G401.6 (cell line): Measurements from ENCODE around the gene TAF1A.

Experiments used
- FAIRE-seq: peaks from 2 replicates; lab custom pipeline; 2012; peaks lifted over from hg19 to GRCh38; lab: Jason Lieb, UNC

TAF1A gene

GRCh38 chr1:222596696-222597095, 7.0 kb upstream of the TAF1A start:
- no peak for FAIRE-seq

DNA sequence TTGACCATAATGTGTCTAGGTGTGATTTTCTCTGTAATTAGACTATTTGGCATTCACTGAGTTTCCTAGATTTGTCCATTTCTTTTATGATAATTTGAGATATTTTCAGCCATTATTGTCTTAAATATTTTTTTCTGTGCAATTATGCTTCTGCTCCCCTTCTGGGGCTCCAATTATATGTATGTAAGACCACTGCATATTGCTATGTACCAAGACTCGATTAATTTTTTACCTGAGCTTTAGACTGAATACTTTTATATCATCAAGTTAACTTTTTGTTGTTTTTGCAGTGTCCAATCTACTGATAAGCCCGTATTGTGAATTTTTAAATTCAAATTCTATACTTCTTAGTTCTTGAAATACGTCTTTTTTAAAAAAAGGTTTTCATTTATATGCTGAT, 5.1 kb upstream of the TAF1A start:
- FAIRE-seq: no peak

DNA sequence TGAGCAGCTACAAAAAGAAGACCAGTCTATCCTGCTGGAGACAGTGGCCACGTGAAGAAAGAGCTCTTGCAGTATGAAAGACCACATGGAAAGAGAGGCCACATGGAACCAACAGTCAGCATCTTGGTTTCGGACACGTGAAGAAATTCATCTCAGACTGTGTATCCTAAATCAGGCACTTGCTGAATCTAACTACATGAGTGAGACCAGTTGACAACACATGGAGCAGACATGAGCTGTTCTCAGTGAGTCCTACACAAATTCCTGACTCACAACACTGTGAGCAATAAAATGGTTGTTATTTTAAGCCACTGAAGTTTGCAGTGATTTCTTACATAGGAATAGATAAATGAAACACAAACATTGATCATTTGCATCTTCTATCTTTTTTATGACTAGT, 2.4 kb upstream of the TAF1A start:
- FAIRE-seq: no peak

GRCh38 chr1:222588135-222588534, 1.6 kb downstream of the TAF1A start:
- no peak for FAIRE-seq

DNA sequence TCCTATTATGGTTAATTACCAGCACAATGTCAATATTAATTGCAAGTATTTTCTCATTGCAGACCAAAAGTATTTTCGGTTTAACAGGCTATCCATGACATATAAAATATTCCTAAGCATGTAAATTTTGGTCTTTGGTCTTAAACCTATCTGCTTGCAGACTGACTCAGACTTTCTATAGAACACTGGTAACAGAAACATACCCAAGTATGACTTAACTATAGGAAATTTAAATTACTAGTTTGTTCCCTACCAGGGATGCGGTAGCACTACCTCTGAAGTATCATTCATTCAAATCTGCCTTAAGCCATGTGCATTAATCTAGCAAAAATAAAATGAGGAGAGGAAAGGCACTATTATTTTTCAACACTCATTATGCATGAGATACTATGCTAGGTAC, 2.9 kb downstream of the TAF1A start:
- no peak for FAIRE-seq

DNA sequence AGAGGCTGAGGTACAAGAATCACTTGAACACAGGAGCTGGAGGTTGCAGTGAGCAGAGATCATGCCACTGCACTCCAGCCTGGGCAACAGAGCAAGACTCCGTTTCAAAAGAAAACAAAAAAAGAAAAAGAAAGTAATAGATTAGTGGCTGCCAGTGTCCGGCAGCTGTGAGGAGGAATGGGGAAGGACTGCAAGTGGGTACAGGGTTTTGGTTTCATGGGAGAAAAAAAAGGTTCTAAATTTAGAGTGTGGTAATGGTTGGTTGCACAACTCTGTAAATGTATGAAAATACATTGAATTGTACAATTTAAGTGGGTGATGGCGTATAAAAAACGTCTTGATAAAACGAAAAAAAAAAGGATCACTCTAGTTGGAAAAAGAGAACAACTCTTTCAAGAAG, 6.7 kb downstream of the TAF1A start:
- FAIRE-seq: no peak

- FAIRE-seq: no peak
These were observed 7.5 kb downstream of the TAF1A start for GRCh38 chr1:222582099-222582774.

- FAIRE-seq: no peak
These were observed 10.4 kb downstream of the TAF1A start for GRCh38 chr1:222579316-222579715.

- no peak for FAIRE-seq
These were observed 18.9 kb downstream of the TAF1A start for GRCh38 chr1:222570837-222571236.

GRCh38 chr1:222561656-222562055, 28.1 kb downstream of the TAF1A start:
- FAIRE-seq: no peak

GRCh38 chr1:222557574-222557973, 32.2 kb downstream of the TAF1A start:
- FAIRE-seq: no peak

GRCh38 chr1:222557148-222557547, 32.6 kb downstream of the TAF1A start:
- no peak for FAIRE-seq

- FAIRE-seq: no peak
These were observed 33.6 kb downstream of the TAF1A start for GRCh38 chr1:222555992-222556615.

DNA sequence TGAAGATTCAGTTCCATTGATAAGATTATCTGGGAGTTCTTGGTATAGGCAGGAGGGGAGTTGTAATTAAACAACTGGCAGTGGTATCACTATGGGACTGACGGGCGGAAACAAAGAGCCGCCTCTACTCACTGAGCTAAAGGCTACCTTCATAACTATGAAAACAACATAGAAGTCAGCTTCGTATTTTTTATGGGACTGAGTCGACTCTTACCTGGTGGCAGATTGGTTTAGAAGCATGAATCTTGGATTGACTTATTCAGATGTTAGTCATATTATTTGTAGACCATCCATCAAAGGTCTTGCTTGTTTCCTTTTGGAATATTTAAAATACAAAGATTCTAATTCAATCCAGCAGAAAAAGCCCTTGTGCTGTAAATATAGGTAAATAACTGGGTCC, 35.6 kb downstream of the TAF1A start:
- FAIRE-seq: no peak

- no peak for FAIRE-seq
These were observed 36.9 kb downstream of the TAF1A start for GRCh38 chr1:222552882-222553281.

GRCh38 chr1:222547944-222548671, 41.6 kb downstream of the TAF1A start, which contains the start of gene HHIPL2:
TSS of gene HHIPL2 (minus strand) at chr1:222548104. CDS start at chr1:222548044, 60 bp downstream.
- FAIRE-seq: no peak

GRCh38 chr1:222547260-222547614, 42.5 kb downstream of the TAF1A start:
- no peak for FAIRE-seq

GRCh38 chr1:222546548-222547259, 43.0 kb downstream of the TAF1A start:
- FAIRE-seq: no peak

DNA sequence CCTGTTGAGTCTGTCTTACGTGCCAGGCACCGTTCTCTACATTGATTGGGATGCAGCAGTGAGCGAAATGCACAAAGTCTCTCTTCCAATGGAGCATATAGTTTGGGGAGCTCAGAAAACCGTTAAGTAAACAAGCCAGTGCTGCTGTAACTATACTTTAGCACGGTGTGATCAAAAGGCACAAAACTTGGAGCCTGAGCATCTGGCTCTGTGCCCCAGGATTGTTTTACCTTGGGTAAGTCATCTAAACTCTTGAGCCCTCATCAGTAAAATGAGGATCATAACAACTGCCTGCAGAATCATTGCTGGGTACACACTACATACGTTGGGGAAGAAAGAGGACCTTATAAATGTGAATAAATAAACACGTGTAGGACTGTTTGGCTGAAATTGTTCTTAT, 43.6 kb downstream of the TAF1A start:
- FAIRE-seq: no peak

- no peak for FAIRE-seq
These were observed 45.9 kb downstream of the TAF1A start for GRCh38 chr1:222543817-222544216.

GRCh38 chr1:222540598-222540995, 49.1 kb downstream of the TAF1A start:
- FAIRE-seq: no peak

DNA sequence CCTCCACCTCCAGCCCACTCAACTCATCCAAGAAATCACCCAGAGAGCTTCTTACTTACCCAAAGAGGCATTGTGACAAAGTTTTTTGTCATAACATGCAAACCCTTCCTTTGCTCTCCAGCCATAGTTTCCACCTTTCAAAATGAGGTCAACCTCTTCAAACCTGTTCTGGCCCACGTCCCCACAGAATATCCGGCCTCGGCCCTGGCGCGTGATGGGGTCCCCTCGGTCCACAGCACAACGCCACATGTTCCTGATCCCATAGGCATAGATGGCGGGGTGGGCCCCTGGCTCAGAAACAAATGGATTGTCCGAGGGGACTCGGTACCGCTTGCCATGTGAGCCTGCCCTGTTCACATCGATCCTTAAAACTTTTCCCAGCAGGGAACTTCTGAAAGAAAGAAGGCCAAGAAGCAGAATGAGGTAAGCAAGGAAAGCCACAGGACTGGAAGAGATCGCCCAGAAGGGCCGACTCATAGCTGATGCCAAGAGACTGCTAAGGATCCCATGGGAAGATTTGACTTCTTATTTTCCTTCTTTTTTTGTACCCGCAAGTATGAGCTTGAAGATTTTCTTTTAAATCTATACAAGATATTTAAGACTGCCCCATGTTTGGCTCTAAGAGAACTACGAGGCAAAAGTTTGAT, 49.7 kb downstream of the TAF1A start:
- no peak for FAIRE-seq
